Neural progenitor cell (in vitro differentiated cells): ENCODE data around the gene CNTNAP2.

ENCODE experiments used
- CTCF ChIP-seq: fragments of 200-600 bp; sonication (generic); IDR thresholded peaks from 2 replicates; pipeline ENCODE4 v1.5.1; 2017; ENCODE audit warnings: antibody characterized with exemption, mild to moderate bottlenecking
- EZH2 ChIP-seq: fragments of 200-600 bp; sonication (generic); IDR thresholded peaks from 2 replicates; pipeline ENCODE4 v1.6.1; 2017; ENCODE audit warnings: antibody characterized with exemption, mild to moderate bottlenecking, moderate library complexity
- EZH2phosphoT487 ChIP-seq: fragments of 200-600 bp; sonication (generic); IDR thresholded peaks from 2 replicates; pipeline ENCODE4 v1.6.1; 2017; ENCODE audit warnings: antibody characterized with exemption

- TF ChIP-seq CTCF (no peak), EZH2phosphoT487 (no peak), EZH2 (no peak)
These were observed 503.0 kb downstream of the CNTNAP2 start for GRCh38 chr7:146619641-146620040.
